HepG2 (cell line): ENCODE measurements around the gene COBLL1. TPM values are rescaled to one million over a fixed set of nuclear protein-coding genes. Genes with fewer than 3 reads are reported as not detected.

ENCODE experiments used
- ATF7-NPFF ChIP-seq: sonication (generic); formaldehyde crosslinking; IDR thresholded peaks from 2 replicates; pipeline ENCODE4 v1.8.1; 2023; ENCODE audit warnings: mild to moderate bottlenecking, low read depth, missing genetic modification reagents, moderate library complexity
- CREM ChIP-seq, 2 experiments: sonication (generic) in 1 of 2; formaldehyde crosslinking in 1 of 2; IDR thresholded peaks; 2 replicates each; pipeline versions ENCODE4 v1.4.0 to v1.6.1; 2016 to 2020; ENCODE audit warnings: antibody characterized with exemption in 1 of 2, mild to moderate bottlenecking in 1 of 2, missing genetic modification reagents in 1 of 2
- DPF2 ChIP-seq: sonication (generic); formaldehyde crosslinking; IDR thresholded peaks from 2 replicates; pipeline ENCODE4 v1.4.0; 2020; ENCODE audit warnings: mild to moderate bottlenecking, low read depth, missing genetic modification reagents, borderline replicate concordance
- IKZF1 ChIP-seq: fragments of 450-650 bp; IDR thresholded peaks from 2 replicates; pipeline ENCODE4 v1.7.1; 2016
- JUND ChIP-seq: sonication (generic); formaldehyde crosslinking; IDR thresholded peaks from 2 replicates; pipeline ENCODE4 v1.8.0; 2022; ENCODE audit warnings: mild to moderate bottlenecking, missing genetic modification reagents
- NFE2L1 ChIP-seq: sonication (generic); formaldehyde crosslinking; IDR thresholded peaks from 2 replicates; pipeline ENCODE4 v1.4.0; 2020; ENCODE audit warnings: missing genetic modification reagents, mild to moderate bottlenecking, borderline replicate concordance
- WIZ ChIP-seq: sonication (generic); formaldehyde crosslinking; IDR thresholded peaks from 2 replicates; pipeline ENCODE4 v1.5.1; 2020; ENCODE audit warnings: mild to moderate bottlenecking, missing genetic modification reagents
- ZFP90 ChIP-seq: sonication (generic); formaldehyde crosslinking; IDR thresholded peaks from 2 replicates; pipeline ENCODE4 v1.8.0; 2022; ENCODE audit warnings: missing genetic modification reagents, mild to moderate bottlenecking, inconsistent platforms, borderline replicate concordance
- ZNF160 ChIP-seq: sonication (generic); formaldehyde crosslinking; IDR thresholded peaks from 2 replicates; pipeline ENCODE4 v1.8.0; 2022; ENCODE audit warnings: mild to moderate bottlenecking, inconsistent platforms, missing genetic modification reagents
- ZNF292 ChIP-seq: sonication (generic); formaldehyde crosslinking; IDR thresholded peaks from 2 replicates; pipeline ENCODE4 v1.8.1; 2022; ENCODE audit warnings: mild to moderate bottlenecking, low read depth, missing genetic modification reagents, borderline replicate concordance
- ZNF335 ChIP-seq: sonication (generic); formaldehyde crosslinking; IDR thresholded peaks from 2 replicates; pipeline ENCODE4 v1.4.0; 2020; ENCODE audit warnings: missing genetic modification reagents
- ZNF446 ChIP-seq: sonication (generic); formaldehyde crosslinking; IDR thresholded peaks from 2 replicates; pipeline ENCODE4 v1.5.0; 2020; ENCODE audit warnings: mild to moderate bottlenecking, missing genetic modification reagents
- ZNF709 ChIP-seq: sonication (generic); formaldehyde crosslinking; IDR thresholded peaks from 2 replicates; pipeline ENCODE4 v1.5.0; 2020; ENCODE audit warnings: mild to moderate bottlenecking, missing genetic modification reagents
- ZSCAN21 ChIP-seq: sonication (generic); formaldehyde crosslinking; IDR thresholded peaks from 2 replicates; pipeline ENCODE4 v1.8.0; 2022; ENCODE audit warnings: mild to moderate bottlenecking, missing genetic modification reagents, moderate library complexity, borderline replicate concordance
- polyA plus RNA-seq, 8 experiments: library from polyadenylated mRNA; depleted of rRNA in 3 of 8; stranded (reverse) in 7 of 8; unstranded in 1 of 8; fragments of >200 nt; fragmentation: Illumina TruSeq in 4 of 8; extraction: Trizol in 4 of 8; gene quantifications; 2 replicates each; pipeline versions ENCODE4 v1.2.1 to v1.2.3, GENCODE V29; 2011 to 2016; ENCODE audit warnings: low read depth in 4 of 8, missing spikeins in 1 of 8, mixed read lengths in 1 of 8; ENCODE audit not compliant: insufficient read depth in 1 of 8
- total RNA-seq, 5 experiments: library from RNA; depleted of rRNA; stranded (reverse); fragments of >200 nt; fragmentation: Illumina TruSeq; extraction: Trizol; gene quantifications; 2 replicates each; pipeline ENCODE4 v1.2.3, GENCODE V29; 2016; ENCODE audit warnings: low read depth in 1 of 5
- TF ChIP-seq, protein P1 (sequence below): sonication (generic); formaldehyde crosslinking; IDR thresholded peaks from 2 replicates; pipeline ENCODE4 v1.5.0; 2020; ENCODE audit warnings: missing genetic modification reagents
- TF ChIP-seq, protein P2 (sequence below): sonication (generic); formaldehyde crosslinking; IDR thresholded peaks from 2 replicates; pipeline ENCODE4 v1.8.0; 2022; ENCODE audit warnings: low read depth, missing genetic modification reagents
- TF ChIP-seq, protein P3 (sequence below): sonication (generic); formaldehyde crosslinking; IDR thresholded peaks from 2 replicates; pipeline ENCODE4 v1.4.0; 2020; ENCODE audit warnings: missing genetic modification reagents, borderline replicate concordance
- TF ChIP-seq, protein P4 (sequence below): sonication (generic); formaldehyde crosslinking; IDR thresholded peaks from 2 replicates; pipeline ENCODE4 v1.5.1; 2020; ENCODE audit warnings: missing genetic modification reagents, mild to moderate bottlenecking, borderline replicate concordance
- TF ChIP-seq, protein P5 (sequence below): sonication (generic); formaldehyde crosslinking; IDR thresholded peaks from 2 replicates; pipeline ENCODE4 v1.4.0; 2020; ENCODE audit warnings: missing genetic modification reagents

Gene COBLL1
- total and polyA plus RNA-seq, 2 of the 13 experiments (the other 11 are each of a cell fraction or from before 2014, with no cell fraction given) = 32.6 to 86.8 TPM

DNA sequence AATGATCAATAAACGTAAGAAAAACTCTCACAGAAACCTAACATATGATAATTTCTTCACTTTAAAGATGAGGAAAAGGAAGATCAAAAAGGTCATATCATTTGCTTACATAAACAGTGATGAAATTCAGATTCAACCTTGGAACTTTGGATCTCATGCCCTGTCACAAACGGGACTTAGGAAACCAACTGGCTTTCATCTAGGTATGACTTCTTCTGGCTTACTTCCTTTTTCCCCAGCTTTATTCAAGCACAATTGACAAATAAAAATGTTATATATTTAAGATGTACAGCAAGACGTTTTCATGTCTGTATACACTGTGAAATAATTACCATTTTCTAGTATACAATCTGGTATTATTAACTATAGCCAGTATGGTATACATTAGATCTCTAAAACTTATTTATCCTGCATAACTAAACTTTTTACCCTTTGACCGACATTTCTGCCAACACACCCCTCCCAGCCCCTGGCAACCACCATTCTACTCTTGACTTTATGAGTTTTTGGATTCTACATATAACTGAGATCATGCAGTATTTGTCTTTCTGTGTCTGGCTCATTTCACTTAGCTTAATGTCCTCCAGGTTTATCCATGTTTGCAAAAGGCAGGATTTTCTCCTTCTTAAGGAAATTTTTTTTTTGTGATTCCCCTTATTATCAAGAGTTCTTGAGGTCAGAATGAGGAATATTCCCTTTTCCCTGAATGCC is 46.0 kb upstream of the COBLL1 start (continued):
- TF ChIP-seq CREM (IDR thresholded peaks at IDR 0.05) (peak; percentile 91), CREM (CRISPR knock-in tag; IDR thresholded peaks at IDR 0.05) (no peak), ZNF160 (CRISPR knock-in tag) (no peak), ZNF292 (CRISPR knock-in tag) (no peak), ZNF335 (CRISPR knock-in tag) (no peak), ZSCAN21 (no peak), ZNF709 (CRISPR knock-in tag) (no peak), ZNF446 (no peak), ATF7-NPFF (CRISPR knock-in tag) (no peak), NFE2L1 (CRISPR knock-in tag) (no peak), ZFP90 (CRISPR knock-in tag) (no peak), IKZF1 (no peak), JUND (CRISPR knock-in tag) (no peak), DPF2 (CRISPR knock-in tag) (peak; percentile 89), WIZ (CRISPR knock-in tag) (no peak)
- TF ChIP-seq, protein P1, sequence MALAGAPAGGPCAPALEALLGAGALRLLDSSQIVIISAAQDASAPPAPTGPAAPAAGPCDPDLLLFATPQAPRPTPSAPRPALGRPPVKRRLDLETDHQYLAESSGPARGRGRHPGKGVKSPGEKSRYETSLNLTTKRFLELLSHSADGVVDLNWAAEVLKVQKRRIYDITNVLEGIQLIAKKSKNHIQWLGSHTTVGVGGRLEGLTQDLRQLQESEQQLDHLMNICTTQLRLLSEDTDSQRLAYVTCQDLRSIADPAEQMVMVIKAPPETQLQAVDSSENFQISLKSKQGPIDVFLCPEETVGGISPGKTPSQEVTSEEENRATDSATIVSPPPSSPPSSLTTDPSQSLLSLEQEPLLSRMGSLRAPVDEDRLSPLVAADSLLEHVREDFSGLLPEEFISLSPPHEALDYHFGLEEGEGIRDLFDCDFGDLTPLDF = no peak
- TF ChIP-seq, protein P2, sequence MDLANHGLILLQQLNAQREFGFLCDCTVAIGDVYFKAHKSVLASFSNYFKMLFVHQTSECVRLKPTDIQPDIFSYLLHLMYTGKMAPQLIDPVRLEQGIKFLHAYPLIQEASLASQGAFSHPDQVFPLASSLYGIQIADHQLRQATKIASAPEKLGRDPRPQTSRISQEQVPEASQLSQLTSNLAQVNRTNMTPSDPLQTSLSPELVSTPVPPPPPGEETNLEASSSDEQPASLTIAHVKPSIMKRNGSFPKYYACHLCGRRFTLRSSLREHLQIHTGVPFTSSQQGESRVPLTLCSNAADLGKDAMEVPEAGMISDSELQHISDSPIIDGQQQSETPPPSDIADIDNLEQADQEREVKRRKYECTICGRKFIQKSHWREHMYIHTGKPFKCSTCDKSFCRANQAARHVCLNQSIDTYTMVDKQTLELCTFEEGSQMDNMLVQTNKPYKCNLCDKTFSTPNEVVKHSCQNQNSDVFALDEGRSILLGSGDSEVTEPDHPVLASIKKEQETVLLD (CRISPR knock-in tag) = no peak
- TF ChIP-seq, protein P3, sequence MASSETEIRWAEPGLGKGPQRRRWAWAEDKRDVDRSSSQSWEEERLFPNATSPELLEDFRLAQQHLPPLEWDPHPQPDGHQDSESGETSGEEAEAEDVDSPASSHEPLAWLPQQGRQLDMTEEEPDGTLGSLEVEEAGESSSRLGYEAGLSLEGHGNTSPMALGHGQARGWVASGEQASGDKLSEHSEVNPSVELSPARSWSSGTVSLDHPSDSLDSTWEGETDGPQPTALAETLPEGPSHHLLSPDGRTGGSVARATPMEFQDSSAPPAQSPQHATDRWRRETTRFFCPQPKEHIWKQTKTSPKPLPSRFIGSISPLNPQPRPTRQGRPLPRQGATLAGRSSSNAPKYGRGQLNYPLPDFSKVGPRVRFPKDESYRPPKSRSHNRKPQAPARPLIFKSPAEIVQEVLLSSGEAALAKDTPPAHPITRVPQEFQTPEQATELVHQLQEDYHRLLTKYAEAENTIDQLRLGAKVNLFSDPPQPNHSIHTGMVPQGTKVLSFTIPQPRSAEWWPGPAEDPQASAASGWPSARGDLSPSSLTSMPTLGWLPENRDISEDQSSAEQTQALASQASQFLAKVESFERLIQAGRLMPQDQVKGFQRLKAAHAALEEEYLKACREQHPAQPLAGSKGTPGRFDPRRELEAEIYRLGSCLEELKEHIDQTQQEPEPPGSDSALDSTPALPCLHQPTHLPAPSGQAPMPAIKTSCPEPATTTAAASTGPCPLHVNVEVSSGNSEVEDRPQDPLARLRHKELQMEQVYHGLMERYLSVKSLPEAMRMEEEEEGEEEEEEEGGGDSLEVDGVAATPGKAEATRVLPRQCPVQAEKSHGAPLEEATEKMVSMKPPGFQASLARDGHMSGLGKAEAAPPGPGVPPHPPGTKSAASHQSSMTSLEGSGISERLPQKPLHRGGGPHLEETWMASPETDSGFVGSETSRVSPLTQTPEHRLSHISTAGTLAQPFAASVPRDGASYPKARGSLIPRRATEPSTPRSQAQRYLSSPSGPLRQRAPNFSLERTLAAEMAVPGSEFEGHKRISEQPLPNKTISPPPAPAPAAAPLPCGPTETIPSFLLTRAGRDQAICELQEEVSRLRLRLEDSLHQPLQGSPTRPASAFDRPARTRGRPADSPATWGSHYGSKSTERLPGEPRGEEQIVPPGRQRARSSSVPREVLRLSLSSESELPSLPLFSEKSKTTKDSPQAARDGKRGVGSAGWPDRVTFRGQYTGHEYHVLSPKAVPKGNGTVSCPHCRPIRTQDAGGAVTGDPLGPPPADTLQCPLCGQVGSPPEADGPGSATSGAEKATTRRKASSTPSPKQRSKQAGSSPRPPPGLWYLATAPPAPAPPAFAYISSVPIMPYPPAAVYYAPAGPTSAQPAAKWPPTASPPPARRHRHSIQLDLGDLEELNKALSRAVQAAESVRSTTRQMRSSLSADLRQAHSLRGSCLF (CRISPR knock-in tag) = no peak
- TF ChIP-seq, protein P4, sequence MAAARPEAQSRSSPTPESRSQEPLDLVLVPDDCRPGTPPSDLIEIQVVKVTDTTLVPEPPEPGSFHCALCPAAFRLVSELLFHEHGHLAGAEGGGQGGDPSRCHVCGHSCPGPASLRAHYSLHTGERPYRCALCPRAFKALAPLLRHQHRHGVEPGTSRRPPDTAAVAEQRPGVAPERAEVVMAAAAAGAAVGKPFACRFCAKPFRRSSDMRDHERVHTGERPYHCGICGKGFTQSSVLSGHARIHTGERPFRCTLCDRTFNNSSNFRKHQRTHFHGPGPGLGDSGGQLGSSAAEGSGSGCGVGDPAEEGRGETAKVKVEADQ (CRISPR knock-in tag) = no peak
- TF ChIP-seq, protein P5, sequence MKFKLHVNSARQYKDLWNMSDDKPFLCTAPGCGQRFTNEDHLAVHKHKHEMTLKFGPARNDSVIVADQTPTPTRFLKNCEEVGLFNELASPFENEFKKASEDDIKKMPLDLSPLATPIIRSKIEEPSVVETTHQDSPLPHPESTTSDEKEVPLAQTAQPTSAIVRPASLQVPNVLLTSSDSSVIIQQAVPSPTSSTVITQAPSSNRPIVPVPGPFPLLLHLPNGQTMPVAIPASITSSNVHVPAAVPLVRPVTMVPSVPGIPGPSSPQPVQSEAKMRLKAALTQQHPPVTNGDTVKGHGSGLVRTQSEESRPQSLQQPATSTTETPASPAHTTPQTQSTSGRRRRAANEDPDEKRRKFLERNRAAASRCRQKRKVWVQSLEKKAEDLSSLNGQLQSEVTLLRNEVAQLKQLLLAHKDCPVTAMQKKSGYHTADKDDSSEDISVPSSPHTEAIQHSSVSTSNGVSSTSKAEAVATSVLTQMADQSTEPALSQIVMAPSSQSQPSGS (CRISPR knock-in tag) = peak; percentile 94
